A673 (cell line): Measurements from ENCODE around the gene IRF2.

Source experiments
- EZH2 ChIP-seq: fragments of 200-600 bp; sonication (generic); IDR thresholded peaks from 2 replicates; pipeline ENCODE4 v1.6.1; 2017; ENCODE audit warnings: borderline replicate concordance, low read depth, mild to moderate bottlenecking, mixed read lengths, antibody characterized with exemption, low read length; ENCODE audit not compliant: poor library complexity, severe bottlenecking
- TF ChIP-seq, protein P1 (sequence below): fragments of 300-800, 200-600 bp; sonication (generic); conservative IDR thresholded peaks from 2 replicates; pipeline ENCODE4 v1.5.1; 2017; ENCODE audit warnings: low read depth, mild to moderate bottlenecking, antibody characterized with exemption, low read length, moderate library complexity, mixed read lengths

DNA sequence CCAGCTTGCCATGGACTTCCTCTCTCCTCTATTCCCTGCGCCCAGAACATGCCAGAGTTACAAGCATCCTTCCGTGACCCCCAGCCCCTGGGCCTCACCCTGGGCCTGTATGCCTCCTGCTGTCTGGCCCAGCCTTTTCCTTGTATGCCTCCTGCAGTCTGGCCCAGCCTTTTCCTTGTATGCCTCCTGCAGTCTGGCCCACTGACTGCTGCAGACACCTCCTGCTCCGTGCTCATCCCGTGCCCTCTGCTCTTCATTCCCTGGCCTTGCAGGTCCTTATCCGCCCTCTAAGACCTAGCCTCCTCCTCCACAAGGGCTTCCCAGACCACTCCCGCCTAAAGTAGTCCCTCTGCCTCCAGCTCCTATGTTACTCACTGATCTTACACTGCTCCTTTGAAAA is 44.2 kb downstream of the IRF2 start:
- TF ChIP-seq EZH2 = no peak
- TF ChIP-seq, protein P1, sequence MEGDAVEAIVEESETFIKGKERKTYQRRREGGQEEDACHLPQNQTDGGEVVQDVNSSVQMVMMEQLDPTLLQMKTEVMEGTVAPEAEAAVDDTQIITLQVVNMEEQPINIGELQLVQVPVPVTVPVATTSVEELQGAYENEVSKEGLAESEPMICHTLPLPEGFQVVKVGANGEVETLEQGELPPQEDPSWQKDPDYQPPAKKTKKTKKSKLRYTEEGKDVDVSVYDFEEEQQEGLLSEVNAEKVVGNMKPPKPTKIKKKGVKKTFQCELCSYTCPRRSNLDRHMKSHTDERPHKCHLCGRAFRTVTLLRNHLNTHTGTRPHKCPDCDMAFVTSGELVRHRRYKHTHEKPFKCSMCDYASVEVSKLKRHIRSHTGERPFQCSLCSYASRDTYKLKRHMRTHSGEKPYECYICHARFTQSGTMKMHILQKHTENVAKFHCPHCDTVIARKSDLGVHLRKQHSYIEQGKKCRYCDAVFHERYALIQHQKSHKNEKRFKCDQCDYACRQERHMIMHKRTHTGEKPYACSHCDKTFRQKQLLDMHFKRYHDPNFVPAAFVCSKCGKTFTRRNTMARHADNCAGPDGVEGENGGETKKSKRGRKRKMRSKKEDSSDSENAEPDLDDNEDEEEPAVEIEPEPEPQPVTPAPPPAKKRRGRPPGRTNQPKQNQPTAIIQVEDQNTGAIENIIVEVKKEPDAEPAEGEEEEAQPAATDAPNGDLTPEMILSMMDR = no peak
